HepG2 (cell line): ENCODE measurements around the gene ZG16B. TPM values are rescaled to one million over a fixed set of nuclear protein-coding genes. Genes with fewer than 3 reads are reported as not detected.

ENCODE experiments used
- ATAC-seq: fragments of 200-7000 bp; cut with Tn5 transposase; 3 replicates; pipeline ENCODE4 v1.9.1; 2020; ENCODE audit warnings: mild to moderate bottlenecking, moderate library complexity
- BruUV-seq: library from RNA; stranded (reverse); fragments of 400-500 nt; replicated peaks from 2 replicates; lab custom pipeline; 2021; lab: Mats Ljungman, UMichigan
- CTCF ChIA-PET: fragments of 300-600 bp; formaldehyde crosslinking; extraction: SDS; loops from one replicate; lab custom pipeline; 2021; ENCODE audit warnings: low total read pairs, inconsistent platforms, low intra/inter-chr PET ratio; lab: Yijun Ruan, JAX
- POLR2A ChIA-PET: fragments of 350-600 bp; sonication (Branson Sonifier 250); formaldehyde crosslinking; loops from one replicate; lab custom pipeline; 2020; ENCODE audit warnings: antibody characterized with exemption, inconsistent platforms; lab: Yijun Ruan, JAX
- DNase-seq: peaks from one replicate; pipeline ENCODE4 v3.0.0-alpha.2; 2015; ENCODE audit warnings: low spot score
- FAIRE-seq: peaks from 3 replicates; lab custom pipeline; 2011; peaks lifted over from hg19 to GRCh38; lab: Jason Lieb, UNC
- H2AFZ ChIP-seq: one replicate; pipeline ENCODE4 v1.6.1; 2011; ENCODE audit warnings: low read length, inconsistent platforms
- H3K27ac ChIP-seq: fragments of 300-600 bp; 3 replicates; pipeline ENCODE4 v1.8.0; 2011; ENCODE audit warnings: mixed run types, mild to moderate bottlenecking, mixed read lengths, low read length, inconsistent platforms; ENCODE audit not compliant: insufficient read depth; ENCODE audit errors: extremely low read length
- H3K27me3 ChIP-seq, 2 experiments: fragments of 200-600 bp in 1 of 2; 2 replicates in 1 of 2; 3 replicates in 1 of 2; pipeline versions ENCODE4 v1.6.0 to v1.8.0; 2011; ENCODE audit warnings: low read length in 2 of 2, mild to moderate bottlenecking in 2 of 2, moderate library complexity in 2 of 2, inconsistent platforms in 1 of 2; ENCODE audit not compliant: insufficient read depth in 2 of 2, control insufficient read depth in 1 of 2
- H3K36me3 ChIP-seq, 2 experiments: fragments of 200-600 bp in 1 of 2; replicated peaks in 1 of 2; 2 replicates in 1 of 2; 3 replicates in 1 of 2; pipeline versions ENCODE4 v1.5.1 to v1.8.0; 2011; ENCODE audit warnings: low read length in 2 of 2, inconsistent platforms in 1 of 2; ENCODE audit not compliant: insufficient read depth in 2 of 2, control insufficient read depth in 1 of 2
- H3K4me1 ChIP-seq: 2 replicates; pipeline ENCODE4 v1.5.1; 2012; ENCODE audit warnings: low read length, inconsistent platforms; ENCODE audit not compliant: insufficient read depth
- H3K4me2 ChIP-seq: 2 replicates; pipeline ENCODE4 v1.6.0; 2011; ENCODE audit warnings: low read depth, low read length, inconsistent platforms
- H3K4me3 ChIP-seq, 3 experiments: fragments of 200-600 bp in 1 of 3; sonication (generic), shearing (Covaris generic) in 1 of 3; replicated peaks in 1 of 3; 2 replicates each; pipeline ENCODE4 v1.5.1; 2011 to 2016; ENCODE audit warnings: low read length in 3 of 3, inconsistent platforms in 2 of 3, low read depth in 2 of 3, mild to moderate bottlenecking in 2 of 3, control low read depth in 1 of 3, mixed read lengths in 1 of 3; ENCODE audit not compliant: insufficient read depth in 1 of 3
- H3K79me2 ChIP-seq: one replicate; pipeline ENCODE4 v1.6.1; 2011; ENCODE audit warnings: low read length, inconsistent platforms; ENCODE audit not compliant: insufficient read depth
- H3K9ac ChIP-seq: 2 replicates; pipeline ENCODE4 v1.6.0; 2011; ENCODE audit warnings: mild to moderate bottlenecking, low read depth, low read length, inconsistent platforms; ENCODE audit not compliant: insufficient read depth
- H3K9me3 ChIP-seq: 2 replicates; pipeline ENCODE4 v1.5.1; 2012; ENCODE audit warnings: mild to moderate bottlenecking, low read length
- H4K20me1 ChIP-seq: 2 replicates; pipeline ENCODE4 v1.6.0; 2011; ENCODE audit warnings: inconsistent platforms, mild to moderate bottlenecking, low read length, moderate library complexity; ENCODE audit not compliant: insufficient read depth
- HNRNPLL ChIP-seq: fragments of 200-400 bp; formaldehyde crosslinking; IDR thresholded peaks from 2 replicates; pipeline ENCODE4 v1.6.1; 2017; ENCODE audit warnings: mild to moderate bottlenecking, low read depth, low read length; ENCODE audit not compliant: poor library complexity, severe bottlenecking
- HOXA5 ChIP-seq: sonication (generic); formaldehyde crosslinking; IDR thresholded peaks from 2 replicates; pipeline ENCODE4 v1.4.0; 2020; ENCODE audit warnings: missing genetic modification reagents
- JDP2 ChIP-seq: sonication (generic); formaldehyde crosslinking; IDR thresholded peaks from 2 replicates; pipeline ENCODE4 v1.8.1; 2022; ENCODE audit warnings: missing genetic modification reagents, borderline replicate concordance
- KAT7 ChIP-seq: IDR thresholded peaks from 2 replicates; pipeline ENCODE4 v1.6.1; 2018; ENCODE audit warnings: borderline replicate concordance, missing compliant biosample characterization
- PLRG1 ChIP-seq: fragments of 450-650 bp; conservative IDR thresholded peaks from 2 replicates; pipeline ENCODE4 v1.6.1; 2016
- ZNF121 ChIP-seq: sonication (generic); formaldehyde crosslinking; IDR thresholded peaks from 2 replicates; pipeline ENCODE4 v1.5.0; 2020; ENCODE audit warnings: mild to moderate bottlenecking, missing genetic modification reagents
- WGBS: methylation state at CpG from one replicate; pipeline ENCODE4 v1.1.6; 2017; ENCODE audit warnings: low lambda C conversion rate; 5-methylcytosine and 5-hydroxymethylcytosine counted together
- in situ Hi-C: cut with HindIII; loops from 2 replicates; pipeline ENCODE4 v1.10.0; 2017; ENCODE audit warnings: low pct_unique_long_range_greater_than_20kb; ENCODE audit not compliant: extremely low pct_ligation_motif_present
- intact Hi-C: fragments of 100-400 bp; cut with micrococcal nuclease; formaldehyde crosslinking; loops from one replicate; pipeline ENCODE4 v1.10.0; 2022; ENCODE audit not compliant: unreplicated experiment
- polyA plus RNA-seq, 8 experiments: library from polyadenylated mRNA; depleted of rRNA in 3 of 8; stranded (reverse) in 7 of 8; unstranded in 1 of 8; fragments of >200 nt; fragmentation: Illumina TruSeq in 4 of 8; extraction: Trizol in 4 of 8; gene quantifications; 2 replicates each; pipeline versions ENCODE4 v1.2.1 to v1.2.3, GENCODE V29; 2011 to 2016; ENCODE audit warnings: low read depth in 4 of 8, missing spikeins in 1 of 8, mixed read lengths in 1 of 8; ENCODE audit not compliant: insufficient read depth in 1 of 8
- total RNA-seq, 5 experiments: library from RNA; depleted of rRNA; stranded (reverse); fragments of >200 nt; fragmentation: Illumina TruSeq; extraction: Trizol; gene quantifications; 2 replicates each; pipeline ENCODE4 v1.2.3, GENCODE V29; 2016; ENCODE audit warnings: low read depth in 1 of 5
- TF ChIP-seq, protein P1 (sequence below): IDR thresholded peaks from 2 replicates; pipeline ENCODE4 v1.6.1; 2016; ENCODE audit warnings: missing compliant biosample characterization, missing genetic modification reagents, borderline replicate concordance
- TF ChIP-seq, protein P2 (sequence below): sonication (generic); formaldehyde crosslinking; IDR thresholded peaks from 2 replicates; pipeline ENCODE4 v1.5.0; 2020; ENCODE audit warnings: missing genetic modification reagents
- TF ChIP-seq, protein P3 (sequence below): sonication (generic); formaldehyde crosslinking; IDR thresholded peaks from 2 replicates; pipeline ENCODE4 v1.5.0; 2020; ENCODE audit warnings: missing genetic modification reagents

The ZG16B gene
- total and polyA plus RNA-seq, 2 of the 13 experiments (the other 11 are each of a cell fraction or from before 2014, with no cell fraction given) = 1.5 to 11.3 TPM

GRCh38 chr16:2866431-2866830, 36.3 kb downstream of the ZG16B start:
- Histone ChIP-seq H3K9me3 (no peaks in the 10 kb centered on the region), H3K9ac (no peak overlapping the region), H2AFZ (no peak overlapping the region), H4K20me1 (no peaks in the 10 kb centered on the region), H3K4me3 (no peak overlapping the region), H3K79me2 (no peaks in the 10 kb centered on the region)
- intact Hi-C loops = loop anchor here (5.0 kb wide), 1 partner anchor 46 kb away; the partner anchor contains the start of gene FLYWCH1
- no TSS peak for BruUV-seq
- WGBS = 48% methylated on average over 3 of the region's 4 CpGs
- CTCF ChIA-PET = no interaction called here
- no peak for TF ChIP-seq HNRNPLL
- TF ChIP-seq JDP2 (CRISPR knock-in tag) = no peak
- TF ChIP-seq, protein P1, sequence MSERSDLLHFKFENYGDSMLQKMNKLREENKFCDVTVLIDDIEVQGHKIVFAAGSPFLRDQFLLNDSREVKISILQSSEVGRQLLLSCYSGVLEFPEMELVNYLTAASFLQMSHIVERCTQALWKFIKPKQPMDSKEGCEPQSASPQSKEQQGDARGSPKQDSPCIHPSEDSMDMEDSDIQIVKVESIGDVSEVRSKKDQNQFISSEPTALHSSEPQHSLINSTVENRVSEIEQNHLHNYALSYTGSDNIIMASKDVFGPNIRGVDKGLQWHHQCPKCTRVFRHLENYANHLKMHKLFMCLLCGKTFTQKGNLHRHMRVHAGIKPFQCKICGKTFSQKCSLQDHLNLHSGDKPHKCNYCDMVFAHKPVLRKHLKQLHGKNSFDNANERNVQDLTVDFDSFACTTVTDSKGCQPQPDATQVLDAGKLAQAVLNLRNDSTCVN (CRISPR knock-in tag) = no peak
- no peak for TF ChIP-seq ZNF121
- TF ChIP-seq, protein P2, sequence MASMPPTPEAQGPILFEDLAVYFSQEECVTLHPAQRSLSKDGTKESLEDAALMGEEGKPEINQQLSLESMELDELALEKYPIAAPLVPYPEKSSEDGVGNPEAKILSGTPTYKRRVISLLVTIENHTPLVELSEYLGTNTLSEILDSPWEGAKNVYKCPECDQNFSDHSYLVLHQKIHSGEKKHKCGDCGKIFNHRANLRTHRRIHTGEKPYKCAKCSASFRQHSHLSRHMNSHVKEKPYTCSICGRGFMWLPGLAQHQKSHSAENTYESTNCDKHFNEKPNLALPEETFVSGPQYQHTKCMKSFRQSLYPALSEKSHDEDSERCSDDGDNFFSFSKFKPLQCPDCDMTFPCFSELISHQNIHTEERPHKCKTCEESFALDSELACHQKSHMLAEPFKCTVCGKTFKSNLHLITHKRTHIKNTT (CRISPR knock-in tag) = no peak
- TF ChIP-seq HOXA5 (CRISPR knock-in tag) = no peak
- TF ChIP-seq PLRG1 = no peak
- TF ChIP-seq, protein P3, sequence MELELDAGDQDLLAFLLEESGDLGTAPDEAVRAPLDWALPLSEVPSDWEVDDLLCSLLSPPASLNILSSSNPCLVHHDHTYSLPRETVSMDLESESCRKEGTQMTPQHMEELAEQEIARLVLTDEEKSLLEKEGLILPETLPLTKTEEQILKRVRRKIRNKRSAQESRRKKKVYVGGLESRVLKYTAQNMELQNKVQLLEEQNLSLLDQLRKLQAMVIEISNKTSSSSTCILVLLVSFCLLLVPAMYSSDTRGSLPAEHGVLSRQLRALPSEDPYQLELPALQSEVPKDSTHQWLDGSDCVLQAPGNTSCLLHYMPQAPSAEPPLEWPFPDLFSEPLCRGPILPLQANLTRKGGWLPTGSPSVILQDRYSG = no peak
- no peak for TF ChIP-seq KAT7 (CRISPR knock-in tag)
- TF ChIP-seq, all 625 proteins: peak for 0
- in situ Hi-C loops = no loop called here
- FAIRE-seq (no peak), ATAC-seq (no peak), DNase-seq (no peak)
- Histone ChIP-seq H3K4me2 (no peak overlapping the region), H3K36me3 (no peaks in the 10 kb centered on the region), H3K27ac (no peak overlapping the region), H3K4me1 (peaks cover 29% of the 10 kb centered on the region), H3K27me3 (peaks cover 0 to 7% of the 10 kb centered on the region in 2 experiments; a peak in 1 of 5 replicates)
- POLR2A ChIA-PET = interaction anchor here (2.4 kb wide), 1 partner anchor 40 kb away, joined by 28 read pairs; no protein-coding TSS in a partner anchor
